Omental fat pad (tissue), 4 donors: ENCODE data around the gene G6PC1. TPM values are rescaled to one million over a fixed set of nuclear protein-coding genes. Genes with fewer than 3 reads are reported as not detected.
"Not testable (repeated sequence)": the region's sequence is repeated elsewhere in the genome, so short reads cannot be mapped to it uniquely, and the experiment has no call there.

Experiments
- ATAC-seq: fragments of 150-250 bp; one replicate; pipeline ENCODE4 v1.9.1; 2016; ENCODE audit warnings: mild to moderate bottlenecking, moderate library complexity; ENCODE audit not compliant: low FRiP score
- DNase-seq: peaks from one replicate; pipeline ENCODE4 v3.0.0-alpha.2; 2019; ENCODE audit warnings: low spot score
- total RNA-seq, 4 donors: library from RNA; depleted of rRNA; stranded (reverse); fragments of >200 nt; gene quantifications; one replicate each; pipeline ENCODE4 v1.1.0, GENCODE V29; 2016
- TF ChIP-seq, protein P1 (sequence below), 3 donors: fragments of 450-650 bp; IDR thresholded peaks; one replicate each; pipeline ENCODE4 v1.5.1; 2016 to 2017; ENCODE audit warnings: antibody characterized with exemption in 3 of 3, mild to moderate bottlenecking in 3 of 3, moderate library complexity in 2 of 3

The G6PC1 gene
- total RNA-seq: not detected

DNA sequence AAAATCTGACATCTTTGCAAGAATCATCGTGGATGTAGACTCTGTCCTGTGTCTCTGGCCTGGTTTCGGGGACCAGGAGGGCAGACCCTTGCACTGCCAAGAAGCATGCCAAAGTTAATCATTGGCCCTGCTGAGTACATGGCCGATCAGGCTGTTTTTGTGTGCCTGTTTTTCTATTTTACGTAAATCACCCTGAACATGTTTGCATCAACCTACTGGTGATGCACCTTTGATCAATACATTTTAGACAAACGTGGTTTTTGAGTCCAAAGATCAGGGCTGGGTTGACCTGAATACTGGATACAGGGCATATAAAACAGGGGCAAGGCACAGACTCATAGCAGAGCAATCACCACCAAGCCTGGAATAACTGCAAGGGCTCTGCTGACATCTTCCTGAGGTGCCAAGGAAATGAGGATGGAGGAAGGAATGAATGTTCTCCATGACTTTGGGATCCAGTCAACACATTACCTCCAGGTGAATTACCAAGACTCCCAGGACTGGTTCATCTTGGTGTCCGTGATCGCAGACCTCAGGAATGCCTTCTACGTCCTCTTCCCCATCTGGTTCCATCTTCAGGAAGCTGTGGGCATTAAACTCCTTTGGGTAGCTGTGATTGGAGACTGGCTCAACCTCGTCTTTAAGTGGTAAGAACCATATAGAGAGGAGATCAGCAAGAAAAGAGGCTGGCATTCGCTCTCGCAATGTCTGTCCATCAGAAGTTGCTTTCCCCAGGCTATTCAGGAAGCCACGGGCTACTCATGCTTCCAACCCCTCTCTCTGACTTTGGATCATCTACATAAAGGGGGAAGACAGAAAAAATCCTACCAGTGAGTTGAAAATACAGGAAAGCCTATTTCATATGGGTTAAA, at the start of gene G6PC1:
G6PC1 (plus strand) TSS at position 340 of the 872 bp plus-strand sequence; CDS start at position 418, 78 bp downstream.
- DNase-seq: no peak
- ATAC-seq: no peak
- TF ChIP-seq, protein P1, sequence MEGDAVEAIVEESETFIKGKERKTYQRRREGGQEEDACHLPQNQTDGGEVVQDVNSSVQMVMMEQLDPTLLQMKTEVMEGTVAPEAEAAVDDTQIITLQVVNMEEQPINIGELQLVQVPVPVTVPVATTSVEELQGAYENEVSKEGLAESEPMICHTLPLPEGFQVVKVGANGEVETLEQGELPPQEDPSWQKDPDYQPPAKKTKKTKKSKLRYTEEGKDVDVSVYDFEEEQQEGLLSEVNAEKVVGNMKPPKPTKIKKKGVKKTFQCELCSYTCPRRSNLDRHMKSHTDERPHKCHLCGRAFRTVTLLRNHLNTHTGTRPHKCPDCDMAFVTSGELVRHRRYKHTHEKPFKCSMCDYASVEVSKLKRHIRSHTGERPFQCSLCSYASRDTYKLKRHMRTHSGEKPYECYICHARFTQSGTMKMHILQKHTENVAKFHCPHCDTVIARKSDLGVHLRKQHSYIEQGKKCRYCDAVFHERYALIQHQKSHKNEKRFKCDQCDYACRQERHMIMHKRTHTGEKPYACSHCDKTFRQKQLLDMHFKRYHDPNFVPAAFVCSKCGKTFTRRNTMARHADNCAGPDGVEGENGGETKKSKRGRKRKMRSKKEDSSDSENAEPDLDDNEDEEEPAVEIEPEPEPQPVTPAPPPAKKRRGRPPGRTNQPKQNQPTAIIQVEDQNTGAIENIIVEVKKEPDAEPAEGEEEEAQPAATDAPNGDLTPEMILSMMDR (IDR thresholded peaks at IDR 0.05): no peak

DNA sequence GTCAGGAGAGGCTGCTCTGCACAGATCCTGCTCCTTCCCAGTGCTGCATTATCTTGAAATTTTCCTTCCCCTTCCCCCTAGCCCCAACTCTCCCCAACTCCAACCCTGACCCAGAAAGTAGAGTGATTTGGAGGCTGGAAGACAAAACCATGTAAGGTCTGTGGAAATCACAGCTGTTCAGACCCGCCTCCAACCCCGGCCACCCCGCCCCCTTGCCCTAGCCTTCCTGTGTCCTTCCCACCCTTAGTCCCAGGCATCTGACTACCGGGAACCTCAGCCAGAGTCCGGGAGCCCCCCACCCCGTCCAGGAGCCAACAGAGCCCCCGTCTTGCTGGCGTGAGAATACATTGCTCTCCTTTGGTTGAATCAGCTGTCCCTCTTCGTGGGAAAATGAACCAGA, 49.6 kb upstream of the G6PC1 start, which contains the start of gene AOC3:
AOC3 (plus strand) TSS at position 246 of the 400 bp plus-strand sequence; CDS start at position 391, 145 bp downstream.
- DNase-seq: no peak
- ATAC-seq: peak; percentile 39
- TF ChIP-seq, protein P1 (IDR thresholded peaks at IDR 0.05): no peak

DNA sequence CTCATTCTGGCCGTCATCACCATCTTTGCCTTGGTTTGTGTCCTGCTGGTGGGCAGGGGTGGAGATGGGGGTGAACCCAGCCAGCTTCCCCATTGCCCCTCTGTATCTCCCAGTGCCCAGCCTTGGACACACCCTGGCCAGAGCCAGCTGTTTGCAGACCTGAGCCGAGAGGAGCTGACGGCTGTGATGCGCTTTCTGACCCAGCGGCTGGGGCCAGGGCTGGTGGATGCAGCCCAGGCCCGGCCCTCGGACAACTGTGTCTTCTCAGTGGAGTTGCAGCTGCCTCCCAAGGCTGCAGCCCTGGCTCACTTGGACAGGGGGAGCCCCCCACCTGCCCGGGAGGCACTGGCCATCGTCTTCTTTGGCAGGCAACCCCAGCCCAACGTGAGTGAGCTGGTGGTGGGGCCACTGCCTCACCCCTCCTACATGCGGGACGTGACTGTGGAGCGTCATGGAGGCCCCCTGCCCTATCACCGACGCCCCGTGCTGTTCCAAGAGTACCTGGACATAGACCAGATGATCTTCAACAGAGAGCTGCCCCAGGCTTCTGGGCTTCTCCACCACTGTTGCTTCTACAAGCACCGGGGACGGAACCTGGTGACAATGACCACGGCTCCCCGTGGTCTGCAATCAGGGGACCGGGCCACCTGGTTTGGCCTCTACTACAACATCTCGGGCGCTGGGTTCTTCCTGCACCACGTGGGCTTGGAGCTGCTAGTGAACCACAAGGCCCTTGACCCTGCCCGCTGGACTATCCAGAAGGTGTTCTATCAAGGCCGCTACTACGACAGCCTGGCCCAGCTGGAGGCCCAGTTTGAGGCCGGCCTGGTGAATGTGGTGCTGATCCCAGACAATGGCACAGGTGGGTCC, 49.0 kb upstream of the G6PC1 start:
- not testable (repeated sequence) for DNase-seq, ATAC-seq

DNA sequence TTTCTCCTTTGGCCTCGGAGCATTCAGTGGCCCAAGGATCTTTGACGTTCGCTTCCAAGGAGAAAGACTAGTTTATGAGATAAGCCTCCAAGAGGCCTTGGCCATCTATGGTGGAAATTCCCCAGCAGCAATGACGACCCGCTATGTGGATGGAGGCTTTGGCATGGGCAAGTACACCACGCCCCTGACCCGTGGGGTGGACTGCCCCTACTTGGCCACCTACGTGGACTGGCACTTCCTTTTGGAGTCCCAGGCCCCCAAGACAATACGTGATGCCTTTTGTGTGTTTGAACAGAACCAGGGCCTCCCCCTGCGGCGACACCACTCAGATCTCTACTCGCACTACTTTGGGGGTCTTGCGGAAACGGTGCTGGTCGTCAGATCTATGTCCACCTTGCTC, 48.2 kb upstream of the G6PC1 start:
- ATAC-seq (no peak), DNase-seq (no peak)
- TF ChIP-seq, protein P1 (IDR thresholded peaks at IDR 0.05): no peak

DNA sequence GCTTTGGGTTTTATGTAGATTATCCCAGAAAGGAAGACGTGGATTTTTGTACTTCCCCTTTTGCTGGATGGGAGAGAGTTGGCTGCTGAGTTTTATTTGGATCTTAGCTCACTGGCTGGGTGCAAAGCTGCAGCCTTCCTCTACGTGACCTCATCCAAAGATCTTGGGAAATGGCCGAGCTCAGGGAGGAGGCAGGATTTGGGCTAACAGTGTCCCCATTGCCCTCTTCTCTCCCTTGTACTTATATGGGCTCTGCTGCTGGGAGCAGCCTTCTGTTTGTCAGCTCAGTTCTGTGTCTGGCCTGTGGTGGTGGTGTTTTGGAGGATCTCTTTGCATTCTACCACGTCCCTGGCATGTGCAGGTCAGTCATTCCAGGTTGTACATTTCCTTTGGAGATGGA, 47.6 kb upstream of the G6PC1 start:
- DNase-seq: no peak
- ATAC-seq: no peak
- TF ChIP-seq, protein P1 (IDR thresholded peaks at IDR 0.05): no peak

DNA sequence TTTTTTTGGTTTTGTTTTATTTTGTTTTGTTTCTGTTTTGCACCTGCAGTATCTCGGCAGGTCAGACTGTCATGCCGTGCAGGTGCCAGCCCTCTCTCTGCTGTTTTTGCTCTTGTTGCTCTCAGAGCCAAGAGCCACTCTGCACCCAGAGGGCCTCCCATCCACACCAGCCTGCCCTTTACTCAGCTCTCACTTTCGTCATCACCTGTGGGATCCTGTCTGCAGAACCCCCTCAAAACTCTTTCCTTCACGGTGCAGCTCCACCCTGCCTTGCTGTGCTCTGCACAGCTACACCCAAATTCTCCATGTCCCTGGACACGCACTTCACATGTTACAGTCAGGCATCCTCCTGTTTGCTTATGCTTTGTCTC, 47.0 kb upstream of the G6PC1 start:
- TF ChIP-seq, protein P1 (IDR thresholded peaks at IDR 0.05): no peak
- DNase-seq (no peak), ATAC-seq (no peak)
